ENCODE results near the gene CADM3. TPM values are rescaled to one million over a fixed set of nuclear protein-coding genes. Genes with fewer than 3 reads are reported as not detected.

CADM3 gene
- total RNA-seq, 2 donors from 2014 or later, result not detected

DNA sequence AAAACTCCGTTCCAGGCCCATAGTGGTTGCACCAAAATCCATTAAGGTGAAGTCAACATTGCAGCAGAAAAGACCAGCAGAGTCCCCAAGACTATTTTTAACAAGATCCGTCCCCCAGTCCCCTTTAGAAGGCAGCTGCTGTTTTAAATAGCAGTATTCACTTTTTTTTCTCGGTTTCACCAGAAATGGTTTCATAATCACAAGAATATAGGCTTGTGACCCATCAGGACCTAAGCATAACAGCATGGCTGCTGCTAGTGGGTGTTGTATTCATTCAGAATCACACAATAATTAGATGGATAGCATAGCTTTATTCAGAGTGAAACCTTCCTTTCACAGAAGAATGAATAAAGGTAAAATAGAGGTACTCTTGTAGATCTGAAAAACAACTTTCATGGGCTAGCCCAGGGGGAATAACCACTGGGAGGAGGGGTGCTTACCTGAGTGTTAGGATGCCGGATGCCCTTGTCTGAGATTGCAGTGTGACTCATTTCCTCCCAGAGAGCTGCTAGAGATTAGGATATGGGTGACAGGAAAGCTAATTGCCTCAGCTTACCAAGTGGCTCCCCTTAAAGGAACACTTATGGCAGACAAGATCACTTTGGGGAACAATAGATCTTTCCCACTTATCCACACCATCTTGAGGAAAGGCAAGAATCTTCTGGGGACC, 68.3 kb downstream of the CADM3 start:
- ATAC-seq (replicated peaks), result peak; percentile 64
- H3K36me3 Mint-ChIP-seq (ENCODE audit: low read depth), result no peaks in the 10 kb centered on the region
- no peak overlapping the region for H3K27ac Mint-ChIP-seq
- peaks cover 5% of the 10 kb centered on the region for H3K9me3 Mint-ChIP-seq
- no peaks in the 10 kb centered on the region for H3K4me1 Mint-ChIP-seq
- H3K27me3 Mint-ChIP-seq, result peaks cover 19% of the 10 kb centered on the region
- H3K4me3 Mint-ChIP-seq, result no peak overlapping the region

DNA sequence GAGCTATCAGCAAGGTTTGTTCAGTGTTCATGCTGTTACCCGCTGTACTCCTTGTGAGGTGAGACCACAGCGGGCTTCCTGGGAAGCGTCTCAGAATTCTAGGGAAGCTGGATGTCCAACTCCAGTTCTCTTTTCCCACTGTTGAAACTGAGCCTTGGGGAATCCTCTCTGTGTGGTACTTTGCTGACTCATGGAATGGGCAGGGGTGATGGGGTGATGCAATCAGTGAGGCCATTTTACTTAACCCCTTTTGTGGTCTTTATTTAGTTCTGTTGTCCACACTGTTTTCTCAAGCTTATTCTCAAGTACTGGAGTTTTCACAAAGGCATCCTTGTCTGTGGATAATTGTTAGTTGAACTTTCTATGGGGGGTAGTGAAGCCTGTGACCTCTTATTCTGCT, 75.9 kb downstream of the CADM3 start:
- ATAC-seq (replicated peaks), result no peak
- H3K4me3 Mint-ChIP-seq, result no peak overlapping the region
- no peak overlapping the region for H3K27ac Mint-ChIP-seq
- no peaks in the 10 kb centered on the region for H3K4me1 Mint-ChIP-seq
- peaks cover 5% of the 10 kb centered on the region for H3K9me3 Mint-ChIP-seq
- H3K36me3 Mint-ChIP-seq (ENCODE audit: low read depth), result no peaks in the 10 kb centered on the region
- H3K27me3 Mint-ChIP-seq, result peaks cover 36% of the 10 kb centered on the region

DNA sequence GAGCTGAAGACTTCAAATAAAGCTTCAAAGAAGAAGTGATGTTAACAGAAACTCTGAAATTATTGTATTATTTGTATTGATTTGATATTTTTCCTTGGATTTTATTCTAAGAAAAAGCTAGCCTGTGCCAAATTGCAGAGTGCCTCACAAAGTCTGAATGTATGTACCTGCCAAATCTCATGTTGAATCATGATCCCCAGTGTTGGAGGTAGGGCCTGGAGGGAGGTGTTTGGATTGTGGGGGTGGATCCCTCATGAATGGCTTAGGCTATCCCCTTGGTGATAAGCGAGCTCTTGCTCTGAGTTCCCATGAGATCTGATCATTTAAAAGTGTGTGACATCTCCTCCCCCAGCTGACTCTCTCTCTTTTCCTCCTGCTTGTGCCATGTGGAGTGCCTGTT, 76.9 kb downstream of the CADM3 start:
- H3K36me3 Mint-ChIP-seq (ENCODE audit: low read depth), result no peaks in the 10 kb centered on the region
- ATAC-seq (replicated peaks), result no peak
- H3K4me1 Mint-ChIP-seq, result no peaks in the 10 kb centered on the region
- no peak overlapping the region for H3K27ac Mint-ChIP-seq
- H3K4me3 Mint-ChIP-seq, result no peak overlapping the region
- H3K9me3 Mint-ChIP-seq, result peaks cover 5% of the 10 kb centered on the region
- peaks cover 42% of the 10 kb centered on the region for H3K27me3 Mint-ChIP-seq

DNA sequence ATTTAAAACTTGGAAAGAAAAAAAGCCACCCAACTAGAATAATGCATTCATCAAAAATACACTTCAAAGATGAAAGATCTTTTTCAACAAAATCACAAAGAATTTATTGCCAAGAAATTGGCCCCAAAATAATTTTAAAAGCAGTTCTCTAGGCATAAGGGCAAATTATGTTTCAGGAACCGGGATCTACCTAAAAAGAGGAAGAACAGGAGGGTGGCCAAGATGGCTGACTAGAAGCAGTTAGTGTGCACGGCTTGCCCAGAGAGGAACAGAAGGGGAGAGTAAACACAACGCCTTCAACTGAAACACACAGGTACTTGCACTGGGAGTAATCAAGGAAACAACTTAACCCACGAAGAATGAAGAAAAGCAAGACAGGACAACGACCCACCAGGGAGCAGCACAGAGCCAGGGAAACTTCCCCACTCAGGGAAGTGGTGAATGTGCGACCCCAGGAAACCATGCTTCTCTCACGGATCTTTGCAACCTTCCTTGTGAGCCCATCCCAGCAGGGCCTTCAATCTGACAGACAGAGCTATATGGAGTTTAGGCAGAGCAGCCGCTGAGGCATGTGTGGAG, 79.3 kb downstream of the CADM3 start:
- Mint-ChIP-seq H3K27me3 (peaks cover 34% of the 10 kb centered on the region), H3K4me3 (no peak overlapping the region), H3K4me1 (no peaks in the 10 kb centered on the region), H3K9me3 (no peaks in the 10 kb centered on the region), H3K36me3 (ENCODE audit: low read depth) (no peaks in the 10 kb centered on the region), H3K27ac (no peak overlapping the region)
- ATAC-seq (replicated peaks), result no peak

Other genes with a start within 250 kb of the CADM3 start
- 10 to 100 TPM; 19.6 to 27.8 TPM for gene PYHIN1, start 240.1 kb upstream of the CADM3 start, total RNA-seq
- gene IFI16, start 161.7 kb upstream of the CADM3 start, total RNA-seq, result 100 to 1,000 TPM; 187 to 217 TPM
- gene AIM2, start 94.8 kb upstream of the CADM3 start, total RNA-seq, result 100 to 1,000 TPM in 1 of 2 donors, 10 to 100 TPM in 1; 47.2 to 123 TPM
- gene ACKR1, start 33.3 kb downstream of the CADM3 start, total RNA-seq, result not detected
- not detected for gene FCER1A, start 130.7 kb downstream of the CADM3 start, total RNA-seq